ENCODE measurements around the gene MMP11.

The MMP11 gene

GRCh38 chr22:23801886-23802377 is 29.3 kb downstream of the MMP11 start:
- DNase-seq (ENCODE audit: low read depth, low spot score) = no peak

- DNase-seq (ENCODE audit: low read depth, low spot score) = no peak
Observed at GRCh38 chr22:23803001-23803819, 30.6 kb downstream of the MMP11 start.

- DNase-seq (ENCODE audit: low read depth, low spot score) = no peak
Observed at GRCh38 chr22:23804781-23805291, 32.2 kb downstream of the MMP11 start.

- no peak for DNase-seq (ENCODE audit: low read depth, low spot score)
Observed at GRCh38 chr22:23806837-23807236, 34.2 kb downstream of the MMP11 start.

GRCh38 chr22:23812378-23812777 is 39.7 kb downstream of the MMP11 start:
- DNase-seq (ENCODE audit: low read depth, low spot score) = no peak

- DNase-seq (ENCODE audit: low read depth, low spot score) = no peak
Observed at GRCh38 chr22:23815541-23816155, 43.0 kb downstream of the MMP11 start.

GRCh38 chr22:23816156-23816976 is 43.7 kb downstream of the MMP11 start:
- DNase-seq (ENCODE audit: low read depth, low spot score) = no peak

GRCh38 chr22:23817146-23817545 is 44.5 kb downstream of the MMP11 start:
- no peak for DNase-seq (ENCODE audit: low read depth, low spot score)

- DNase-seq (ENCODE audit: low read depth, low spot score) = no peak
Observed at GRCh38 chr22:23818541-23818940, 45.9 kb downstream of the MMP11 start.

GRCh38 chr22:23820748-23821211 is 48.1 kb downstream of the MMP11 start:
- no peak for DNase-seq (ENCODE audit: low read depth, low spot score)

GRCh38 chr22:23822101-23822671 is 49.5 kb downstream of the MMP11 start:
- no peak for DNase-seq (ENCODE audit: low read depth, low spot score)

GRCh38 chr22:23823331-23823791 is 50.7 kb downstream of the MMP11 start:
- DNase-seq (ENCODE audit: low read depth, low spot score) = no peak

- no peak for DNase-seq (ENCODE audit: low read depth, low spot score)
Observed at GRCh38 chr22:23824476-23825245, 52.0 kb downstream of the MMP11 start.

- DNase-seq (ENCODE audit: low read depth, low spot score) = no peak
Observed at GRCh38 chr22:23825246-23825905, 52.7 kb downstream of the MMP11 start.

GRCh38 chr22:23826510-23827350 is 54.1 kb downstream of the MMP11 start:
- DNase-seq (ENCODE audit: low read depth, low spot score) = no peak

- DNase-seq (ENCODE audit: low read depth, low spot score) = no peak
Observed at GRCh38 chr22:23827351-23827995, 54.8 kb downstream of the MMP11 start.

GRCh38 chr22:23828800-23829680 is 56.4 kb downstream of the MMP11 start:
- DNase-seq (ENCODE audit: low read depth, low spot score) = no peak

Data from astrocyte of the hippocampus (primary cell).